H9 (cell line): ENCODE measurements around the gene EDN3. TPM values are rescaled to one million over a fixed set of nuclear protein-coding genes. Genes with fewer than 3 reads are reported as not detected.

ENCODE experiments used
- DNase-seq: peaks from one replicate; pipeline ENCODE4 v3.0.0-alpha.2; 2017
- H2AFZ ChIP-seq: one replicate; pipeline ENCODE4 v1.6.1; 2013; ENCODE audit warnings: mild to moderate bottlenecking, low read length, control low read depth, moderate library complexity
- H2AK5ac ChIP-seq: 2 replicates; pipeline ENCODE4 v1.6.1; 2013; ENCODE audit warnings: low read length, control low read depth, mixed read lengths; ENCODE audit not compliant: insufficient read length
- H2BK120ac ChIP-seq: one replicate; pipeline ENCODE4 v1.6.1; 2013; ENCODE audit warnings: low read depth, mild to moderate bottlenecking, low read length, control low read depth, inconsistent platforms; ENCODE audit not compliant: poor library complexity, severe bottlenecking
- H2BK12ac ChIP-seq: 2 replicates; pipeline ENCODE4 v1.6.1; 2013; ENCODE audit warnings: low read length, control low read depth, mixed read lengths, low read depth; ENCODE audit not compliant: insufficient read length
- H2BK15ac ChIP-seq: 2 replicates; pipeline ENCODE4 v1.6.1; 2013; ENCODE audit warnings: low read depth, low read length, control low read depth
- H2BK20ac ChIP-seq: one replicate; pipeline ENCODE4 v1.6.1; 2013; ENCODE audit warnings: low read depth, mild to moderate bottlenecking, low read length, control low read depth, inconsistent platforms; ENCODE audit not compliant: poor library complexity, severe bottlenecking
- H2BK5ac ChIP-seq: 2 replicates; pipeline ENCODE4 v1.6.1; 2013; ENCODE audit warnings: low read length, control low read depth, mixed read lengths; ENCODE audit not compliant: insufficient read length
- H3K14ac ChIP-seq: 2 replicates; pipeline ENCODE4 v1.6.1; 2013; ENCODE audit warnings: low read length, control low read depth; ENCODE audit not compliant: insufficient read depth
- H3K18ac ChIP-seq: 2 replicates; pipeline ENCODE4 v1.6.1; 2013; ENCODE audit warnings: low read depth, mild to moderate bottlenecking, mixed read lengths, low read length, control low read depth; ENCODE audit not compliant: insufficient read length
- H3K23ac ChIP-seq: 2 replicates; pipeline ENCODE4 v1.6.1; 2013; ENCODE audit warnings: low read length, control low read depth, mixed read lengths, low read depth; ENCODE audit not compliant: insufficient read length
- H3K23me2 ChIP-seq: 2 replicates; pipeline ENCODE4 v1.6.1; 2013; ENCODE audit warnings: low read depth, mild to moderate bottlenecking, mixed read lengths, low read length, control low read depth; ENCODE audit not compliant: insufficient read length, poor library complexity, severe bottlenecking
- H3K27ac ChIP-seq: 2 replicates; pipeline ENCODE4 v1.5.1; 2013; ENCODE audit warnings: low read length, control low read depth, mixed read lengths, low read depth; ENCODE audit not compliant: insufficient read length
- H3K27me3 ChIP-seq: 2 replicates; pipeline ENCODE4 v1.6.1; 2013; ENCODE audit warnings: low read length, control low read depth, inconsistent platforms; ENCODE audit not compliant: insufficient read depth
- H3K4ac ChIP-seq: 2 replicates; pipeline ENCODE4 v1.6.1; 2013; ENCODE audit warnings: low read depth, mild to moderate bottlenecking, control low read depth, inconsistent platforms, low read length, moderate library complexity
- H3K4me1 ChIP-seq: 2 replicates; pipeline ENCODE4 v1.6.1; 2013; ENCODE audit warnings: low read length, control low read depth, inconsistent platforms; ENCODE audit not compliant: insufficient read depth
- H3K4me2 ChIP-seq: 2 replicates; pipeline ENCODE4 v1.6.1; 2013; ENCODE audit warnings: low read length, control low read depth, mixed read lengths; ENCODE audit not compliant: insufficient read length, insufficient read depth
- H3K56ac ChIP-seq: 2 replicates; pipeline ENCODE4 v1.6.1; 2013; ENCODE audit warnings: low read depth, mild to moderate bottlenecking, mixed read lengths, low read length, control low read depth; ENCODE audit not compliant: insufficient read length
- H3K79me1 ChIP-seq: 2 replicates; pipeline ENCODE4 v1.6.1; 2013; ENCODE audit warnings: low read depth, mild to moderate bottlenecking, moderate library complexity, low read length, control low read depth, inconsistent platforms; ENCODE audit not compliant: insufficient read depth, poor library complexity, severe bottlenecking
- H3K79me2 ChIP-seq: 2 replicates; pipeline ENCODE4 v1.6.1; 2013; ENCODE audit warnings: low read length, control low read depth, inconsistent platforms; ENCODE audit not compliant: insufficient read depth
- H3K9ac ChIP-seq: 2 replicates; pipeline ENCODE4 v1.6.1; 2013; ENCODE audit warnings: low read length, control low read depth, mixed read lengths; ENCODE audit not compliant: insufficient read length; ENCODE audit errors: extremely low read depth
- H3K9me3 ChIP-seq: one replicate; pipeline ENCODE4 v1.6.1; 2013; ENCODE audit warnings: low read depth, low read length, inconsistent platforms; ENCODE audit not compliant: control insufficient read depth
- H3T11ph ChIP-seq: one replicate; pipeline ENCODE4 v1.6.1; 2013; ENCODE audit warnings: mild to moderate bottlenecking, low read length, control low read depth, inconsistent platforms
- H4K20me1 ChIP-seq: one replicate; pipeline ENCODE4 v1.6.1; 2013; ENCODE audit not compliant: control insufficient read depth, insufficient read length, insufficient read depth
- H4K5ac ChIP-seq: 2 replicates; pipeline ENCODE4 v1.6.1; 2013; ENCODE audit warnings: low read depth, mild to moderate bottlenecking, mixed read lengths, low read length, control low read depth; ENCODE audit not compliant: insufficient read length
- H4K8ac ChIP-seq: replicated peaks from 2 replicates; pipeline ENCODE4 v1.6.1; 2013; ENCODE audit warnings: low read length, control low read depth, mixed read lengths, low read depth; ENCODE audit not compliant: insufficient read length
- H4K91ac ChIP-seq: 2 replicates; pipeline ENCODE4 v1.6.1; 2013; ENCODE audit warnings: low read depth, mild to moderate bottlenecking, moderate library complexity, mixed read lengths, low read length, control low read depth; ENCODE audit not compliant: insufficient read length
- H3K27ac Mint-ChIP-seq, 3 experiments: 2 replicates in 2 of 3; 3 replicates in 1 of 3; pipeline ENCODE4 v1.8.0; 2020 to 2021; ENCODE audit warnings: mixed read lengths in 3 of 3, mild to moderate bottlenecking in 1 of 3, moderate library complexity in 1 of 3
- H3K27me3 Mint-ChIP-seq: 2 replicates; pipeline ENCODE4 v1.8.0; 2021; ENCODE audit warnings: low read depth, mild to moderate bottlenecking, moderate library complexity, mixed read lengths
- H3K36me3 Mint-ChIP-seq, 3 experiments: 2 replicates in 2 of 3; 3 replicates in 1 of 3; pipeline ENCODE4 v1.8.0; 2020 to 2021; ENCODE audit warnings: low read depth in 3 of 3, mixed read lengths in 3 of 3; ENCODE audit not compliant: insufficient read depth in 1 of 3
- H3K4me1 Mint-ChIP-seq, 2 experiments: 2 replicates each; pipeline ENCODE4 v1.8.0; 2020; ENCODE audit warnings: mixed read lengths in 2 of 2
- H3K4me3 Mint-ChIP-seq, 2 experiments: 2 replicates in 1 of 2; 3 replicates in 1 of 2; pipeline ENCODE4 v1.8.0; 2020 to 2021; ENCODE audit warnings: mild to moderate bottlenecking in 2 of 2, mixed read lengths in 2 of 2, moderate library complexity in 1 of 2
- H3K9me3 Mint-ChIP-seq, 2 experiments: 2 replicates in 1 of 2; 3 replicates in 1 of 2; pipeline ENCODE4 v1.8.0; 2020; ENCODE audit warnings: mild to moderate bottlenecking in 2 of 2, mixed read lengths in 2 of 2, moderate library complexity in 1 of 2
- CTCF ChIP-seq: fragments of 200-600 bp; sonication (generic); conservative IDR thresholded peaks from 3 replicates; pipeline ENCODE4 v1.8.0; 2021; ENCODE audit warnings: antibody characterized with exemption, mild to moderate bottlenecking
- WGBS: extraction: QIAGEN DNeasy Blood & Tissue Kit; methylation state at CpG from one replicate; pipeline ENCODE4 v1.1.7; 2013; ENCODE audit warnings: missing lambda C conversion rate, low lambda C conversion rate, mixed read lengths; ENCODE audit not compliant: insufficient read length; ENCODE audit errors: extremely low coverage; 5-methylcytosine and 5-hydroxymethylcytosine counted together
- total RNA-seq: library from RNA; stranded (reverse); gene quantifications from 2 replicates; pipeline ENCODE4 v1.2.1, GENCODE V29; 2021

Gene EDN3
- total RNA-seq, 1 experiment from 2014 or later = 0.20 TPM

GRCh38 chr20:59308493-59309201 is 8.2 kb downstream of the EDN3 start:
- no peak overlapping the region for H3T11ph ChIP-seq
- H2BK12ac ChIP-seq = no peak overlapping the region
- no peaks in the 10 kb centered on the region for H4K20me1 ChIP-seq
- TF ChIP-seq CTCF = no peak
- no peak overlapping the region for H3K9ac ChIP-seq
- H4K91ac ChIP-seq = no peak overlapping the region
- no peak overlapping the region for H3K23ac ChIP-seq
- peaks cover 5 to 11% of the 10 kb centered on the region in 2 experiments; a peak in 3 of 4 replicates for H3K4me1 Mint-ChIP-seq
- no peak overlapping the region for H3K27ac ChIP-seq
- H3K27me3 Mint-ChIP-seq = peaks cover 28% of the 10 kb centered on the region
- no peak overlapping the region for H4K8ac ChIP-seq
- H3K4ac ChIP-seq = no peak overlapping the region
- no peak overlapping the region for H2BK20ac ChIP-seq
- no peak overlapping the region for H3K18ac ChIP-seq
- H2AFZ ChIP-seq = no peak overlapping the region
- no peak overlapping the region for H2BK120ac ChIP-seq
- H3K4me1 ChIP-seq = no peaks in the 10 kb centered on the region
- no peak for DNase-seq
- no peak overlapping the region for H2BK15ac ChIP-seq
- H3K79me2 ChIP-seq = no peaks in the 10 kb centered on the region
- WGBS = no CpG with 5 or more reads among the region's 10 CpGs
- H2AK5ac ChIP-seq = no peak overlapping the region
- H2BK5ac ChIP-seq = no peak overlapping the region
- H3K56ac ChIP-seq = no peak overlapping the region
- no peak overlapping the region for H3K4me2 ChIP-seq
- H4K5ac ChIP-seq = no peak overlapping the region
- H3K36me3 Mint-ChIP-seq = no peaks in the 10 kb centered on the region
- H3K79me1 ChIP-seq = no peaks in the 10 kb centered on the region
- no peak overlapping the region for H3K27ac Mint-ChIP-seq
- H3K9me3 Mint-ChIP-seq = no peaks in the 10 kb centered on the region
- no peak overlapping the region for H3K4me3 Mint-ChIP-seq
- H3K23me2 ChIP-seq = no peaks in the 10 kb centered on the region
- H3K9me3 ChIP-seq = no peaks in the 10 kb centered on the region
- no peaks in the 10 kb centered on the region; the same call in 1 of the 2 replicates for H3K27me3 ChIP-seq
- no peak overlapping the region for H3K14ac ChIP-seq
